Heart left ventricle (tissue), 16 donors: Measurements from ENCODE around the gene HSD11B1. TPM values are rescaled to one million over a fixed set of nuclear protein-coding genes. Genes with fewer than 3 reads are reported as not detected.
"Not testable (repeated sequence)": the region's sequence is repeated elsewhere in the genome, so short reads cannot be mapped to it uniquely, and the experiment has no call there.

Experiments used
- ATAC-seq, 4 donors: fragments of 200-7000 bp; cut with Tn5 transposase; one replicate each; pipeline ENCODE4 v1.9.1; 2020 to 2022; ENCODE audit warnings: moderate library complexity in 4 of 4, mild to moderate bottlenecking in 3 of 4, moderate number of reproducible peaks in 1 of 4
- DNase-seq, 5 donors: peaks; one replicate each; pipeline ENCODE4 v3.0.0-alpha.2; 2020
- H3K27ac ChIP-seq, 12 donors: fragments of 200-600 bp; sonication (generic) in 4 of 12; one replicate each; pipeline versions ENCODE4 v1.5.0 to v1.8.0; 2016 to 2022; ENCODE audit warnings: mild to moderate bottlenecking in 2 of 12
- H3K27me3 ChIP-seq, 9 donors: fragments of 200-600 bp; sonication (generic) in 2 of 9; one replicate each; pipeline versions ENCODE4 v1.5.1 to v1.8.0; 2016 to 2022; ENCODE audit warnings: mild to moderate bottlenecking in 3 of 9
- H3K36me3 ChIP-seq, 9 donors: fragments of 200-600 bp; sonication (generic) in 2 of 9; one replicate each; pipeline versions ENCODE4 v1.5.0 to v1.8.0; 2018 to 2022; ENCODE audit warnings: mild to moderate bottlenecking in 2 of 9
- H3K4me1 ChIP-seq, 12 donors: fragments of 200-600 bp; sonication (generic) in 4 of 12; one replicate each; pipeline versions ENCODE4 v1.5.0 to v1.8.0; 2016 to 2022; ENCODE audit warnings: mild to moderate bottlenecking in 3 of 12
- H3K4me3 ChIP-seq, 12 donors: fragments of 200-600 bp; sonication (generic) in 4 of 12; one replicate each; pipeline versions ENCODE4 v1.5.0 to v1.8.0; 2017 to 2022; ENCODE audit warnings: mild to moderate bottlenecking in 9 of 12, moderate library complexity in 4 of 12
- H3K9me3 ChIP-seq, 12 donors: fragments of 200-600 bp; sonication (generic) in 4 of 12; one replicate each; pipeline versions ENCODE4 v1.5.0 to v1.8.0; 2016 to 2022; ENCODE audit warnings: mild to moderate bottlenecking in 1 of 12
- CTCF ChIP-seq, 12 donors: fragments of 200-600 bp; sonication (generic) in 4 of 12; IDR thresholded peaks; one replicate each; pipeline versions ENCODE4 v1.5.0 to v1.8.0; 2018 to 2022; ENCODE audit warnings: antibody characterized with exemption in 12 of 12, mild to moderate bottlenecking in 5 of 12
- POLR2A ChIP-seq, 2 donors: fragments of 450-650 bp; IDR thresholded peaks; one replicate each; pipeline ENCODE4 v1.6.1; 2017; ENCODE audit warnings: antibody characterized with exemption in 2 of 2, mild to moderate bottlenecking in 2 of 2, moderate library complexity in 2 of 2
- WGBS, 4 donors: extraction: QIAGEN DNeasy Blood & Tissue Kit in 2 of 4; methylation state at CpG; one replicate each; pipeline versions ENCODE4 v1.1.5 to v1.1.7; 2013 to 2018; 5-methylcytosine and 5-hydroxymethylcytosine counted together
- intact Hi-C, 10 donors: fragments of 100-400 bp; cut with DNase I; formaldehyde crosslinking; loops; one replicate each; pipeline versions ENCODE4 v1.11.1 to v1.14.2; 2022
- polyA plus RNA-seq, 2 donors: library from polyadenylated mRNA; stranded (reverse); fragments of 200-250 nt; gene quantifications; one replicate each; pipeline ENCODE4 v1.2.3, GENCODE V29; 2013
- total RNA-seq, 9 donors: library from RNA; depleted of rRNA in 2 of 9; stranded (reverse); fragments of >200 nt in 2 of 9; fragmentation: NEBNext Ultra II Directional in 3 of 9; extraction: Animal tissue kit (Norgen Biotek cat#: 25700) in 3 of 9; gene quantifications; one replicate each; pipeline versions ENCODE4 v1.1.0 to v1.2.4, GENCODE V29; 2016 to 2023
- donor health status: ischemic (EF 13 %, LVEDD 7.1; RV severe dilation, severe dysfunction).
- donor health status: healthy with polysubstance abuse.
- donor health status: DM: no; HTN: yes; CAD: no.
- donor health status: DM: no; HTN: no; CAD: no.
- donor health status: ischemic (EF 25% LVEDD 6.9; RV normal size, moderate dysfunction).
- donor health status: ischemic (EF 25% LVEDD 5.7; RV mildly dilated, moderate dysfunction).
- donor health status: healthy.
- donor health status: DM: yes; HTN: yes; CAD: no.
- donor health status: ischemic (EF 35%, LVEDD 5.7; RV mildly dilated, moderate dysfunction).
- donor health status: nonischemic (EF 11% LVEDD 7.7; RV severe dilation, severe dysfunction).
- donor health status: DM: yes; HTN: yes; CAD: no.
- donor health status: PGD.
- donor health status: ischemic (EF 29% LVEDD 5.4; RV normal size, mild dysfunction).
- donor health status: nonischemic (EF 23%, LVEDD 6.1; RV moderate dilation, normal function).

Gene HSD11B1
- total and polyA plus RNA-seq, 11 donors: 1.2 to 36.1 (median 3.6) TPM

DNA sequence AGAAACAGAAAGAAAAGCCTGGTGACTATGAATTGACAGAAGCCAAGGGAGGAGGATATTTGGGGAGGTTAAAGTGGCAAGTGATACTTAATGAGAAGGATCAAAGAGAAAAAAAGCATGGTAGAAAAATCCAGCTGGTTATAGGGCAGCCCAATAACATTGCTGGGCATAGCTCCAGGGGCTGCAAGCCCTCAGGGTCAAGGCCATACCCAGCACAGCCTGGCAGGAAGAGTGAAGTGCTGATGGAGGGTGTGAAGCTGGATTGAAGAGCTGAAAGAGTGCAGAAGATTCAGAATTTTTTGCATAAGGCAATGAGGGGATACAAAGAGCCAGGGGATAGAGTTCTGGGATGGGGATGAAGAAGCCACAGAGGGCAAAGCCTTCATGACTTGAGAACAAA, 8.0 kb upstream of the HSD11B1 start:
- DNase-seq (no peak), ATAC-seq (peak in 1 of 4 donors; percentile 45)
- no peak for TF ChIP-seq CTCF (IDR thresholded peaks at IDR 0.05)
- no peak for TF ChIP-seq POLR2A (IDR thresholded peaks at IDR 0.05)
- no peaks in the 10 kb centered on the region for H3K27me3 ChIP-seq
- intact Hi-C loops: loop anchor here in 3 of 10 donors (5.0 to 10.0 kb wide), 3 partner anchors 46 to 92 kb away; no protein-coding TSS in a partner anchor
- no peaks in the 10 kb centered on the region for H3K9me3 ChIP-seq
- no peak overlapping the region for H3K27ac ChIP-seq
- no peak overlapping the region for H3K4me3 ChIP-seq
- H3K4me1 ChIP-seq: peaks cover 0 to 26% (median 4%) of the 10 kb centered on the region in 12 donors
- H3K36me3 ChIP-seq: no peaks in the 10 kb centered on the region

DNA sequence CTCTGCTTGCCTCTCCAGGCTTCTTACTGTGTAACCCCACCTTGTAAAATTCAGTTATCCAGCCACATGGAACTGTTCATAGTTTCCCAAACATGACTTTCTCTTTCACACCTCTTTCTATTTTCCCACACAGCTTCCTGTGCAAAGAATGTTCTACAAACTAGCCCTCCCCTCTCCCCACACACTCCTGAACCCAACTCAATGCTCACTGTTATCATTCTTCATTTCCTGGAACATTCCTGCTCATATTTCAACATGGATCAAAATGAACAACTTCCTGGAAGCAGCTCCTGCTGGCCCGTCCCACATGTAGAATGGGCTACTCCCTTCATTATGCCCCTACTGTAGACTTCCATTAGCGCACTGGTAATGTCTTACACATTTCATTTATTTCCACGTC, 7.5 kb upstream of the HSD11B1 start:
- intact Hi-C loops: loop anchor here in 3 of 10 donors (5.0 to 10.0 kb wide), 3 partner anchors 45 to 92 kb away; no protein-coding TSS in a partner anchor
- Histone ChIP-seq H3K27me3 (no peaks in the 10 kb centered on the region), H3K9me3 (no peaks in the 10 kb centered on the region), H3K4me1 (peaks cover 0 to 21% (median 3%) of the 10 kb centered on the region in 12 donors), H3K36me3 (no peaks in the 10 kb centered on the region), H3K4me3 (no peak overlapping the region), H3K27ac (no peak overlapping the region)
- DNase-seq (no peak), ATAC-seq (no peak)
- no peak for TF ChIP-seq POLR2A (IDR thresholded peaks at IDR 0.05)
- no peak for TF ChIP-seq CTCF (IDR thresholded peaks at IDR 0.05)
- 72 to 90% (median 82%) methylated on average over 3 of the region's 3 CpGs for WGBS, 4 donors

GRCh38 chr1:209700686-209701085, 4.0 kb upstream of the HSD11B1 start:
- ATAC-seq, DNase-seq, H3K36me3 ChIP-seq, H3K27ac ChIP-seq, H3K9me3 ChIP-seq, H3K27me3 ChIP-seq, H3K4me3 ChIP-seq: not testable (repeated sequence)
- intact Hi-C loops: loop anchor here in 1 of 10 donors (5.0 kb wide), 1 partner anchor 47 kb away; no protein-coding TSS in a partner anchor
- peaks cover 0 to 26% (median 11%) of the 10 kb centered on the region in 12 donors for H3K4me1 ChIP-seq

GRCh38 chr1:209702832-209703231, 1.8 kb upstream of the HSD11B1 start:
- no peak for TF ChIP-seq POLR2A (IDR thresholded peaks at IDR 0.05)
- TF ChIP-seq CTCF (IDR thresholded peaks at IDR 0.05): no peak
- H3K36me3 ChIP-seq: no peaks in the 10 kb centered on the region
- H3K9me3 ChIP-seq: no peaks in the 10 kb centered on the region
- intact Hi-C loops: loop anchor here in 1 of 10 donors (5.0 kb wide), 1 partner anchor 44 kb away; no protein-coding TSS in a partner anchor
- DNase-seq (no peak), ATAC-seq (no peak)
- no peak overlapping the region for H3K27ac ChIP-seq
- WGBS, 4 donors: 79 to 91% (median 84%) methylated on average over 1 of the region's 1 CpG
- H3K4me3 ChIP-seq: no peak overlapping the region
- no peaks in the 10 kb centered on the region for H3K27me3 ChIP-seq
- peaks cover 0 to 17% (median 10%) of the 10 kb centered on the region in 12 donors for H3K4me1 ChIP-seq
